Brain microvascular endothelial cell (primary cell): ENCODE measurements around the gene THADA.

Experiments used
- DNase-seq: peaks from one replicate; pipeline ENCODE4 v3.0.0-alpha.2; 2020
- H3K27ac ChIP-seq: fragments of 250-450 bp; sonication (Bioruptor Pico); 2 replicates; pipeline ENCODE4 v1.5.1; 2020; ENCODE audit warnings: mild to moderate bottlenecking, moderate library complexity
- H3K27me3 ChIP-seq: fragments of 250-450 bp; sonication (Bioruptor Pico); replicated peaks from 2 replicates; pipeline ENCODE4 v1.5.1; 2020; ENCODE audit warnings: mild to moderate bottlenecking
- H3K36me3 ChIP-seq: fragments of 250-450 bp; sonication (Bioruptor Pico); replicated peaks from 2 replicates; pipeline ENCODE4 v1.5.1; 2020; ENCODE audit warnings: mild to moderate bottlenecking
- H3K4me3 ChIP-seq: 2 replicates; pipeline ENCODE4 v1.5.1; 2011; ENCODE audit warnings: low read depth, mild to moderate bottlenecking, control low read depth, low read length, moderate library complexity
- CTCF ChIP-seq: IDR thresholded peaks from 2 replicates; pipeline ENCODE4 v1.5.1; 2011; ENCODE audit warnings: low read depth, mild to moderate bottlenecking, moderate library complexity, low read length, control low read depth, inconsistent platforms; ENCODE audit errors: missing control alignments
- in situ Hi-C: cut with HindIII; loops from 2 replicates; pipeline ENCODE4 v1.10.0; 2017; ENCODE audit warnings: low sequenced_read_pairs, low pct_ligation_motif_present

Gene THADA

DNA sequence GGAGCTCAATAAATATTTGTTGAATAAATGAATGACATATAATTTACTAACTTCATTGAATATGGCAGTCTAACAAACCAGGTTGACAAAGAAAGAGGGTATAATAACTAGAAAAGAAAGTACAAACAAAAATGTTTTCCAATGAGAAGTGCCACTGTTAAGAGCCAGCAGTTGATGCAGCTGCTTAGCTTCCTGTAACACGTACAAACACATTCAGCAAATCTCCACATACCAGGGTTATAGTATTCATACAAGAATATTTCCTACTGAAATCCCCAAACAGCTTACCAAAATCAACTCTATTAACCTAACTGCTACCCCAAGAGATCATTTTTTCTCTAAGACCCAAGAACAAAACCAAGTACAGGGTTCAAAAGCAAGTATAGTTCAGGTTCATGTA, 77.7 kb downstream of the THADA start:
- no peak overlapping the region for H3K4me3 ChIP-seq
- H3K27me3 ChIP-seq: no peaks in the 10 kb centered on the region
- in situ Hi-C loops: no loop called here
- no peaks in the 10 kb centered on the region for H3K36me3 ChIP-seq
- DNase-seq: no peak
- H3K27ac ChIP-seq: no peak overlapping the region
- TF ChIP-seq CTCF: no peak

DNA sequence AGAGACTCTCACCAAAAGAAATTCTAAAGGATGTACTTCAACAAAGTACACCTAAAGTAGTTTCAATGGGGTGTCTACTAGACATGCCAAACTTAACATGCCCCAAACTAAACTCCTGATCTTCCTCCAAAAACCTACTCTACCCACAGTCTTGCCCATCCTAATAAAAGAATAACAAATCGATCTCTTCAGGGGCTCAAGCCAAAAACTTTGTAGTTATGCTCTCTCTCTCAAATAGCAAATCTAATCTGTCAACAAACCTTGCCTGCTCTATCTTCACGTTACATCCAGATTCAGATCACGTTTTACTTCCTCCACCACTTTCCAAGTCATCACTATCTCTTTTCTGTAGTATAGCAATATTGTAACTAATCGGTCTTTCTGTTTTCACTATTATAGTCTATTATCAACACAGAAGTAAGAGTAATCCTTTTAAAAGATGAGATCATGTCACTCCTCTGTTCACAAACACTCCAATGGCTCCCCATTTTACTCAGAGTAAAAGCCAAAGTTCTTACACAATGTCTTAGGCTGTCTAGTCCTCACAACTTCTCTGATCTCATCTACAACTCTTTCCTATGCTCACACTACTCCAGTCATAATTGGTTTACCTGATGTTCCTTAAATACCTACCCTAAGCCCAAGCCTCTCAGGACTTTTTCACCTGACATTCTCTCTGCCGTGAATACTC, 79.9 kb downstream of the THADA start:
- Histone ChIP-seq H3K4me3 (no peak overlapping the region), H3K36me3 (no peaks in the 10 kb centered on the region), H3K27me3 (no peaks in the 10 kb centered on the region), H3K27ac (no peak overlapping the region)
- no peak for TF ChIP-seq CTCF
- in situ Hi-C loops: no loop called here
- no peak for DNase-seq

DNA sequence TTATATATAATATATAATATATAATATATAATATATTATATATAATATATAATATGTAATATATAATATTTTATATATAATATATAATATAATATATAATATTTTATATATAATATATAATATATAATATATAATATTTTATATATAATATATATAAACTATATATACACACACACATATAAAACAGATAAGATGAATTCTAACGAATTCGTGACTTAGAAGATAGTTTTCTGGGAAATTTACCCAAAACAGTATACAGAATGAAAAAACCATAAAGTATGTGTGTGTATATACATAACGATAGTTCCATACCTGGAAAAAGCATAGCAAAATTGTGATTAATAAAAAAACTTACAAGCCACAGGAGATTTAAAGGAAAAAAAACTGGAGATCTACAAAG, 80.6 kb downstream of the THADA start:
- in situ Hi-C loops: no loop called here
- DNase-seq: no peak
- no peak for TF ChIP-seq CTCF
- H3K4me3 ChIP-seq: no peak overlapping the region
- H3K36me3 ChIP-seq: no peaks in the 10 kb centered on the region
- H3K27ac ChIP-seq: no peak overlapping the region
- H3K27me3 ChIP-seq: no peaks in the 10 kb centered on the region

DNA sequence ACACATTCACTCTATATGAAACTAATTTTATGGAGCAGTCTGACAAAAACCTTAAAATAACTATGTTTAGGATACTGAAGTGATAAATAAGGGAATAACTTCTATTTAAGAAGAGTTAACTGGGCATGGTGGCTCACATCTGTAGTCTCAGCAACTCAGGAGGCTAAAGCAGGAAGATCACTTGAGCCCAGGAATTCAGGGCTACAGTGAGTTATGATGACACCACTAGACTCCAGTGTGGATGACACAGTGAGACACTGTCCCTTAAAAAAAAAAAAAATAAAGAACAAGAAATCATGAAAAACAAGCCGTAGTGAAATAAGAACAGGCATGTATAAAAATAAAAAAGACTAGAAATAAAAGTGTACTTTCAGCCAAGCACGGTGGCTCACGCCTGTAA, 82.0 kb downstream of the THADA start:
- TF ChIP-seq CTCF: no peak
- H3K27me3 ChIP-seq: no peaks in the 10 kb centered on the region
- DNase-seq: no peak
- no peak overlapping the region for H3K27ac ChIP-seq
- H3K36me3 ChIP-seq: no peaks in the 10 kb centered on the region
- in situ Hi-C loops: no loop called here
- no peak overlapping the region for H3K4me3 ChIP-seq

GRCh38 chr2:43513216-43513615, 82.6 kb downstream of the THADA start:
- no peak for DNase-seq
- TF ChIP-seq CTCF: no peak
- in situ Hi-C loops: no loop called here
- Histone ChIP-seq H3K36me3 (no peaks in the 10 kb centered on the region), H3K27ac (no peak overlapping the region), H3K4me3 (no peak overlapping the region), H3K27me3 (no peaks in the 10 kb centered on the region)

- Histone ChIP-seq H3K27ac (no peak overlapping the region), H3K27me3 (no peaks in the 10 kb centered on the region), H3K36me3 (no peaks in the 10 kb centered on the region), H3K4me3 (no peak overlapping the region)
- TF ChIP-seq CTCF: no peak
- in situ Hi-C loops: no loop called here
- DNase-seq: no peak
Observed at GRCh38 chr2:43511199-43511598, 84.6 kb downstream of the THADA start.
